C4-2B (cell line): ENCODE measurements around the gene MBD3.

Experiments
- H3K27ac ChIP-seq: fragments of 450-650 bp; 2 replicates; pipeline ENCODE4 v1.5.1; 2017
- CTCF ChIP-seq: fragments of 450-650 bp; conservative IDR thresholded peaks from 2 replicates; pipeline ENCODE4 v1.5.1; 2017; ENCODE audit warnings: mild to moderate bottlenecking
- ZFX ChIP-seq: fragments of 450-650 bp; IDR thresholded peaks from 2 replicates; pipeline ENCODE4 v1.6.1; 2017

MBD3 gene

GRCh38 chr19:1593501-1593772 is 772 bp upstream of the MBD3 start:
- peak overlapping the region; percentile 98 for H3K27ac ChIP-seq
- TF ChIP-seq CTCF (no peak), ZFX (no peak)

GRCh38 chr19:1592024-1592754 is 476 bp downstream of the MBD3 start:
- peak; percentile 95; the same call in 1 of the 2 replicates for TF ChIP-seq ZFX
- TF ChIP-seq CTCF = no peak
- H3K27ac ChIP-seq = peak overlapping the region; percentile 98

- TF ChIP-seq CTCF = no peak
- TF ChIP-seq ZFX = no peak
- peak overlapping the region; percentile 98 for H3K27ac ChIP-seq
Observed at GRCh38 chr19:1591421-1592023, 1.1 kb downstream of the MBD3 start.

GRCh38 chr19:1590641-1591397 is 1.8 kb downstream of the MBD3 start:
- peak overlapping the region; percentile 98 for H3K27ac ChIP-seq
- TF ChIP-seq ZFX (no peak), CTCF (no peak)

- no peak for TF ChIP-seq ZFX
- no peak for TF ChIP-seq CTCF
- H3K27ac ChIP-seq = no peak overlapping the region
Observed at GRCh38 chr19:1587872-1588271, 4.8 kb downstream of the MBD3 start.

- TF ChIP-seq ZFX (no peak), CTCF (no peak)
- no peak overlapping the region for H3K27ac ChIP-seq
Observed at GRCh38 chr19:1585243-1585580, 7.5 kb downstream of the MBD3 start.
